HepG2 (cell line): ENCODE results near the gene SLCO3A1. TPM values are rescaled to one million over a fixed set of nuclear protein-coding genes. Genes with fewer than 3 reads are reported as not detected.

Experiments
- ATAC-seq: fragments of 200-7000 bp; cut with Tn5 transposase; 3 replicates; pipeline ENCODE4 v1.9.1; 2020; ENCODE audit warnings: mild to moderate bottlenecking, moderate library complexity
- BruUV-seq: library from RNA; stranded (reverse); fragments of 400-500 nt; replicated peaks from 2 replicates; lab custom pipeline; 2021; lab: Mats Ljungman, UMichigan
- CTCF ChIA-PET: fragments of 300-600 bp; formaldehyde crosslinking; extraction: SDS; loops from one replicate; lab custom pipeline; 2021; ENCODE audit warnings: low total read pairs, inconsistent platforms, low intra/inter-chr PET ratio; lab: Yijun Ruan, JAX
- POLR2A ChIA-PET: fragments of 350-600 bp; sonication (Branson Sonifier 250); formaldehyde crosslinking; loops from one replicate; lab custom pipeline; 2020; ENCODE audit warnings: antibody characterized with exemption, inconsistent platforms; lab: Yijun Ruan, JAX
- DNase-seq: peaks from one replicate; pipeline ENCODE4 v3.0.0-alpha.2; 2015; ENCODE audit warnings: low spot score
- FAIRE-seq: peaks from 3 replicates; lab custom pipeline; 2011; peaks lifted over from hg19 to GRCh38; lab: Jason Lieb, UNC
- H2AFZ ChIP-seq: one replicate; pipeline ENCODE4 v1.6.1; 2011; ENCODE audit warnings: low read length, inconsistent platforms
- H3K27ac ChIP-seq: fragments of 300-600 bp; 3 replicates; pipeline ENCODE4 v1.8.0; 2011; ENCODE audit warnings: mixed run types, mild to moderate bottlenecking, mixed read lengths, low read length, inconsistent platforms; ENCODE audit not compliant: insufficient read depth; ENCODE audit errors: extremely low read length
- H3K27me3 ChIP-seq, 2 experiments: fragments of 200-600 bp in 1 of 2; 2 replicates in 1 of 2; 3 replicates in 1 of 2; pipeline versions ENCODE4 v1.6.0 to v1.8.0; 2011; ENCODE audit warnings: low read length in 2 of 2, mild to moderate bottlenecking in 2 of 2, moderate library complexity in 2 of 2, inconsistent platforms in 1 of 2; ENCODE audit not compliant: insufficient read depth in 2 of 2, control insufficient read depth in 1 of 2
- H3K36me3 ChIP-seq, 2 experiments: fragments of 200-600 bp in 1 of 2; replicated peaks in 1 of 2; 2 replicates in 1 of 2; 3 replicates in 1 of 2; pipeline versions ENCODE4 v1.5.1 to v1.8.0; 2011; ENCODE audit warnings: low read length in 2 of 2, inconsistent platforms in 1 of 2; ENCODE audit not compliant: insufficient read depth in 2 of 2, control insufficient read depth in 1 of 2
- H3K4me1 ChIP-seq: 2 replicates; pipeline ENCODE4 v1.5.1; 2012; ENCODE audit warnings: low read length, inconsistent platforms; ENCODE audit not compliant: insufficient read depth
- H3K4me2 ChIP-seq: 2 replicates; pipeline ENCODE4 v1.6.0; 2011; ENCODE audit warnings: low read depth, low read length, inconsistent platforms
- H3K4me3 ChIP-seq, 3 experiments: fragments of 200-600 bp in 1 of 3; sonication (generic), shearing (Covaris generic) in 1 of 3; replicated peaks in 1 of 3; 2 replicates each; pipeline ENCODE4 v1.5.1; 2011 to 2016; ENCODE audit warnings: low read length in 3 of 3, inconsistent platforms in 2 of 3, low read depth in 2 of 3, mild to moderate bottlenecking in 2 of 3, control low read depth in 1 of 3, mixed read lengths in 1 of 3; ENCODE audit not compliant: insufficient read depth in 1 of 3
- H3K79me2 ChIP-seq: one replicate; pipeline ENCODE4 v1.6.1; 2011; ENCODE audit warnings: low read length, inconsistent platforms; ENCODE audit not compliant: insufficient read depth
- H3K9ac ChIP-seq: 2 replicates; pipeline ENCODE4 v1.6.0; 2011; ENCODE audit warnings: mild to moderate bottlenecking, low read depth, low read length, inconsistent platforms; ENCODE audit not compliant: insufficient read depth
- H3K9me3 ChIP-seq: 2 replicates; pipeline ENCODE4 v1.5.1; 2012; ENCODE audit warnings: mild to moderate bottlenecking, low read length
- H4K20me1 ChIP-seq: 2 replicates; pipeline ENCODE4 v1.6.0; 2011; ENCODE audit warnings: inconsistent platforms, mild to moderate bottlenecking, low read length, moderate library complexity; ENCODE audit not compliant: insufficient read depth
- RARA ChIP-seq: IDR thresholded peaks from 2 replicates; pipeline ENCODE4 v1.6.1; 2016; ENCODE audit warnings: missing genetic modification reagents, missing compliant biosample characterization
- ZBED4 ChIP-seq: sonication (generic); formaldehyde crosslinking; IDR thresholded peaks from 2 replicates; pipeline ENCODE4 v1.4.0; 2020; ENCODE audit warnings: missing genetic modification reagents, borderline replicate concordance
- ZKSCAN5 ChIP-seq: sonication (generic); formaldehyde crosslinking; IDR thresholded peaks from 2 replicates; pipeline ENCODE4 v1.5.1; 2020; ENCODE audit warnings: mild to moderate bottlenecking, missing genetic modification reagents
- ZNF282 ChIP-seq: fragments of 450-650 bp; IDR thresholded peaks from 2 replicates; pipeline ENCODE4 v1.6.1; 2018; ENCODE audit not compliant: partially characterized antibody
- ZNF362 ChIP-seq: sonication (generic); formaldehyde crosslinking; IDR thresholded peaks from 2 replicates; pipeline ENCODE4 v1.4.0; 2020; ENCODE audit warnings: missing genetic modification reagents, mild to moderate bottlenecking, borderline replicate concordance
- ZNF549 ChIP-seq: sonication (generic); formaldehyde crosslinking; IDR thresholded peaks from 2 replicates; pipeline ENCODE4 v1.5.0; 2020; ENCODE audit warnings: missing genetic modification reagents
- ZNF781 ChIP-seq: sonication (generic); formaldehyde crosslinking; IDR thresholded peaks from 2 replicates; pipeline ENCODE4 v1.5.1; 2020; ENCODE audit warnings: borderline replicate concordance, mild to moderate bottlenecking, missing genetic modification reagents; ENCODE audit errors: not compliant biosample characterization
- WGBS: methylation state at CpG from one replicate; pipeline ENCODE4 v1.1.6; 2017; ENCODE audit warnings: low lambda C conversion rate; 5-methylcytosine and 5-hydroxymethylcytosine counted together
- in situ Hi-C: cut with HindIII; loops from 2 replicates; pipeline ENCODE4 v1.10.0; 2017; ENCODE audit warnings: low pct_unique_long_range_greater_than_20kb; ENCODE audit not compliant: extremely low pct_ligation_motif_present
- intact Hi-C: fragments of 100-400 bp; cut with micrococcal nuclease; formaldehyde crosslinking; loops from one replicate; pipeline ENCODE4 v1.10.0; 2022; ENCODE audit not compliant: unreplicated experiment
- polyA plus RNA-seq, 8 experiments: library from polyadenylated mRNA; depleted of rRNA in 3 of 8; stranded (reverse) in 7 of 8; unstranded in 1 of 8; fragments of >200 nt; fragmentation: Illumina TruSeq in 4 of 8; extraction: Trizol in 4 of 8; gene quantifications; 2 replicates each; pipeline versions ENCODE4 v1.2.1 to v1.2.3, GENCODE V29; 2011 to 2016; ENCODE audit warnings: low read depth in 4 of 8, missing spikeins in 1 of 8, mixed read lengths in 1 of 8; ENCODE audit not compliant: insufficient read depth in 1 of 8
- total RNA-seq, 5 experiments: library from RNA; depleted of rRNA; stranded (reverse); fragments of >200 nt; fragmentation: Illumina TruSeq; extraction: Trizol; gene quantifications; 2 replicates each; pipeline ENCODE4 v1.2.3, GENCODE V29; 2016; ENCODE audit warnings: low read depth in 1 of 5
- TF ChIP-seq, protein P1 (sequence below): sonication (generic); formaldehyde crosslinking; IDR thresholded peaks from 2 replicates; pipeline ENCODE4 v1.5.0; 2020; ENCODE audit warnings: mild to moderate bottlenecking, low read depth, missing genetic modification reagents, borderline replicate concordance

SLCO3A1 gene
- total and polyA plus RNA-seq, 2 of the 13 experiments (the other 11 are each of a cell fraction or from before 2014, with no cell fraction given), result 0.02 TPM; not detected in 1

- no peak for TF ChIP-seq ZNF362
- TF ChIP-seq ZNF282, result no peak
Observed at GRCh38 chr15:91884606-91885005, 31.1 kb downstream of the SLCO3A1 start (continued).

DNA sequence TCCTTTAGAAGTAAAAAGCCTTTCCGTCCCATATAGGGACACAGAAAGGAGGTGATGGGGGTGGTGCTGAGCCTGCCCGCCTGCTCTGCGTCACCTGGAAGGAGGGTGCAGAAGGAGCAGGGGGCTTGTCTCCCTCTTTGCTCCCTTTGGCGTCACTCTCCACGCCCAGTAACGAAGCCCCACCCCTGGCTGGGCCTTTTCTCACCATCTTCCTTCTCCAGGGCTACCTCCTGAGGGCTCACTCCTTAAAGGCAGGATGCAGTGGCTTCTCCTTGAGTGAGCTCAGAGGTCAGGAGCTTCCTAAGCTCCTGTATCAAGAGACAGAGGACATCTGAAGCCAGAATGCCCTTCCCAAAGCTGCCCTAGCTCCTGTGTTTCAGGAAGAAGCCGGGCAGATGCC, 31.5 kb downstream of the SLCO3A1 start:
- Histone ChIP-seq H3K27ac (no peak overlapping the region), H4K20me1 (no peaks in the 10 kb centered on the region), H2AFZ (no peak overlapping the region), H3K9ac (no peak overlapping the region), H3K4me1 (no peaks in the 10 kb centered on the region), H3K4me3 (no peak overlapping the region), H3K27me3 (peaks cover 0 to 5% of the 10 kb centered on the region in 2 experiments; a peak in 1 of 5 replicates), H3K4me2 (no peak overlapping the region), H3K79me2 (no peaks in the 10 kb centered on the region), H3K36me3 (no peaks in the 10 kb centered on the region), H3K9me3 (no peaks in the 10 kb centered on the region)
- no peak for DNase-seq
- in situ Hi-C loops, result no loop called here
- ChIA-PET POLR2A (no interaction called here), CTCF (no interaction called here)
- no peak for FAIRE-seq
- ATAC-seq, result no peak
- BruUV-seq, result no TSS peak
- WGBS, result 14% methylated on average over 6 of the region's 7 CpGs
- TF ChIP-seq RARA (no peak), ZNF781 (CRISPR knock-in tag) (no peak), ZKSCAN5 (CRISPR knock-in tag) (no peak), ZBED4 (no peak), ZNF549 (CRISPR knock-in tag) (no peak)
- TF ChIP-seq, protein P1, sequence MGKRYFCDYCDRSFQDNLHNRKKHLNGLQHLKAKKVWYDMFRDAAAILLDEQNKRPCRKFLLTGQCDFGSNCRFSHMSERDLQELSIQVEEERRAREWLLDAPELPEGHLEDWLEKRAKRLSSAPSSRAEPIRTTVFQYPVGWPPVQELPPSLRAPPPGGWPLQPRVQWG (CRISPR knock-in tag), result no peak
- intact Hi-C loops, result no loop called here
